ENCODE measurements around the gene ILDR2.

Gene ILDR2

GRCh38 chr1:166920561-166921475 lies 54.5 kb downstream of the ILDR2 start:
- no peak for DNase-seq (ENCODE audit: low spot score)

- DNase-seq (ENCODE audit: low spot score) = no peak
These were observed 56.4 kb downstream of the ILDR2 start for GRCh38 chr1:166918956-166919316.

- DNase-seq (ENCODE audit: low spot score) = no peak
These were observed 57.0 kb downstream of the ILDR2 start for GRCh38 chr1:166918088-166918955.

- no peak for DNase-seq (ENCODE audit: low spot score)
These were observed 59.4 kb downstream of the ILDR2 start for GRCh38 chr1:166915941-166916340.

GRCh38 chr1:166915042-166915441 lies 60.3 kb downstream of the ILDR2 start:
- no peak for DNase-seq (ENCODE audit: low spot score)

- no peak for DNase-seq (ENCODE audit: low spot score)
These were observed 61.2 kb downstream of the ILDR2 start for GRCh38 chr1:166914111-166914510.

- no peak for DNase-seq (ENCODE audit: low spot score)
These were observed 63.7 kb downstream of the ILDR2 start for GRCh38 chr1:166911624-166912023.

GRCh38 chr1:166910396-166910994 lies 64.8 kb downstream of the ILDR2 start:
- DNase-seq (ENCODE audit: low spot score) = no peak

GRCh38 chr1:166908942-166909341 lies 66.4 kb downstream of the ILDR2 start:
- no peak for DNase-seq (ENCODE audit: low spot score)

- DNase-seq (ENCODE audit: low spot score) = no peak
These were observed 67.6 kb downstream of the ILDR2 start for GRCh38 chr1:166907763-166908162.

- no peak for DNase-seq (ENCODE audit: low spot score)
These were observed 68.3 kb downstream of the ILDR2 start for GRCh38 chr1:166907051-166907450.

DNA sequence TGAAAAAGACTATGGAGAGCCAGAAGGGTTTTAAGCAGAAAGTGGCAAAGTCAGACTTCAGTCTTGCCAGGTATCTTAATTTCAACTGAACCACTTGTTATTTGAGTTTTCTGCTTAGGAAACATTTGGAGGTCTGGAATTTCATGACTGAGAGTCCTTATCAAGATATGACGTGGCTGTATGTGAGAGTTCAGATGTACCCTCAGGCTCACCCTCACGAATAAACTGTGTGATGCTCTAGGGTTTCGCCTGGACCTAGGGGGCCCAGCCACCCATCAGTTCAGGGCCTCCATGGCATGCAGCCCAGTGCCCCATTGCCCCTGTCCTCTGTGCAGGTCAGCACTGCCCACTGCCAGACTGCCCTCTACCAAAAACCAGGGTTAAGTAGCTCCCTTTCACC lies 68.7 kb downstream of the ILDR2 start:
- no peak for DNase-seq (ENCODE audit: low spot score)

GRCh38 chr1:166905900-166906299 lies 69.4 kb downstream of the ILDR2 start:
- no peak for DNase-seq (ENCODE audit: low spot score)

GRCh38 chr1:166905136-166905535 lies 70.2 kb downstream of the ILDR2 start:
- DNase-seq (ENCODE audit: low spot score) = no peak

DNA sequence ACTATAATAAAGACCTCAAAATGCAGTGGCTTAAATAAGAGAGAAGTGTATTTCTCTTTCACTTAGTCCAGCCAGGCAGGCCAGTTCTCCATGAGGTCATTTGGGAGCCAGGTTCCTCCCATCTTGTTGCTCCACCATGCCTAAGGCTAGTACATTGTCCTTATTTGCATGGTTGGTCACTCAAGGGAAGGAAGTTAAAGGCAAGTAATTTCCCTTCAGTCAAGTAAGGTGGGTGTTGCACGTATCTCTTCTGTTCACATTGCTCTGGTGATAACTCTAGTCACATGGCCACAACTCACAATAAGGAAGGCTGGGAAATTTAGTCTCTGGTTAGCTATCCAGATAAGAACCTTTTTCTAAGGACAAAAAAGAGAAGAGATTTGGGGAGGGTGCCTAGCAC lies 72.1 kb downstream of the ILDR2 start:
- DNase-seq (ENCODE audit: low spot score) = no peak

DNA sequence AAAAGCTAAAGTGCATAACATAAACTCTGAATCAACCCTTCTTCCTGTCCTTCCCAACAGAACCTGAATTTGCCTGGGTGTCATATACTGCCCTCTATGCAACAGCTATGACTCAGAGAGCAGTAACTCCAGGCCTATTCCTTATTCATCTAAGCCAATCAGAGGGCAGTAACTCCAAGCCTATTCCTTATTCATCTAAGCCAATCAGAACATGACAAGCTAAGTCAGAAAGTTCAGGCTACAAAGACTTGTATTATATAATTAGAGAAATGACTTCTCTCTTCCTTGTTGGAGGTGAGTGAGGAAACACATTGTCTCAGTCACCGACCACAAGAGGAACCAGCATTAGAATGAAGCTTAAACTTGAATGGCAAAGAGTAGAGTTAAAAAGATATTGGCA lies 73.1 kb downstream of the ILDR2 start:
- DNase-seq (ENCODE audit: low spot score) = no peak

DNA sequence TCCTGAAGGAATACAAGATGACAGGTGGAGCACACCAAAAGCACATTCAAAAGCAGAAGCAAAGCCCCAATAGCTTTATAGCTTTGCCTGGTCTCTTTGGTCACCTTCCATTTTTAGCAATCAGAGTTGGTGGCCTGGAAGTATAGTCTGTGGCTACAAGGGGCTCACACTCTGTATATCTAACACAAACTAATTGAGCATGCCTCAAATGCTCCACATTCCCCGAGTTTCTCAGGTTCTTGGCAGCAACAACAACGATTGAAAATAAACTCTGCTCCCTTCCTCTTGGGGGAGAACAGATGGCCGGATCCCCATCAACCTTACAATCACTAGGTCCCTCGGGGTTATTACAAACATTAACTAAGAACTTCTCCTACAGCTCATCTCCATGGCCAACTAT lies 74.4 kb downstream of the ILDR2 start:
- DNase-seq (ENCODE audit: low spot score) = no peak

DNA sequence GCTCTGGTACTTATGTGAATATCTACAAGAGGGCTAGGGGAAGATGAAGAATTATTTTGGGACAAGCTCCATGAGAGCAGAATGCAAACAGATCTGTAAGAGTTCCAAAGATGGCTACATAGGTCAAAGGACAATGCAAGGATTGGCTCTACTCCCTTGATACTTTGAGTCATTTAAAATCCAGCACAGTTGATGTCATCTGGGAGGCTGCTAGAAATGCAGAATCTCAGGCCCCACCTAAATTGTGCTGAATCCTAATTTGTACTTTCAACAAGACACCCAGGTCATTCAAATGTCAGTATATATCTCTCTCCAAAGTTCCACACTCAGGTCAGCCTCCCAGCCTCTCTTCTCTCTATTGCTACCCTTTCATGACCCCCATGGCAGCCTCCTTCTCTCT lies 75.6 kb downstream of the ILDR2 start:
- no peak for DNase-seq (ENCODE audit: low spot score)

- DNase-seq (ENCODE audit: low spot score) = no peak
These were observed 79.6 kb downstream of the ILDR2 start for GRCh38 chr1:166895766-166896165.

- no peak for DNase-seq (ENCODE audit: low spot score)
These were observed 85.6 kb downstream of the ILDR2 start for GRCh38 chr1:166889776-166890175.

GRCh38 chr1:166888373-166889111 lies 86.8 kb downstream of the ILDR2 start:
- DNase-seq (ENCODE audit: low spot score) = no peak

- DNase-seq (ENCODE audit: low spot score) = no peak
These were observed 90.4 kb downstream of the ILDR2 start for GRCh38 chr1:166884971-166885370.
